Prostate gland (tissue), 2 donors: ENCODE measurements around the gene CD302. TPM values are rescaled to one million over a fixed set of nuclear protein-coding genes. Genes with fewer than 3 reads are reported as not detected.

Source experiments
- DNase-seq: peaks from one replicate; pipeline ENCODE4 v3.0.0-alpha.2; 2019; ENCODE audit warnings: low spot score
- H3K27ac ChIP-seq, 2 donors: fragments of 200-600 bp; sonication (generic); 2 replicates each; pipeline ENCODE4 v1.5.1; 2017 to 2019
- H3K27me3 ChIP-seq: fragments of 200-600 bp; sonication (generic); replicated peaks from 2 replicates; pipeline ENCODE4 v1.5.1; 2019; ENCODE audit not compliant: insufficient read depth
- H3K36me3 ChIP-seq, 2 donors: fragments of 200-600 bp; sonication (generic); 1 replicate in 1 of 2; 2 replicates in 1 of 2; pipeline versions ENCODE4 v1.5.1 to v1.8.1; 2017 to 2019
- H3K4me1 ChIP-seq: fragments of 200-600 bp; sonication (generic); replicated peaks from 2 replicates; pipeline ENCODE4 v1.5.1; 2019
- H3K4me3 ChIP-seq, 2 donors: fragments of 200-600 bp; sonication (generic); 2 replicates each; pipeline ENCODE4 v1.5.1; 2017 to 2019
- H3K9me3 ChIP-seq: fragments of 200-600 bp; sonication (generic); 2 replicates; pipeline ENCODE4 v1.5.1; 2017
- CTCF ChIP-seq, 4 experiments: fragments of 200-600 bp in 2 of 4; fragments of 450-650 bp in 2 of 4; sonication (generic) in 2 of 4; IDR thresholded peaks; 1 replicate in 3 of 4; 2 replicates in 1 of 4; pipeline ENCODE4 v1.5.1; 2016 to 2019; ENCODE audit warnings: antibody characterized with exemption in 4 of 4, mild to moderate bottlenecking in 2 of 4, moderate library complexity in 2 of 4
- POLR2A ChIP-seq: fragments of 450-650 bp; IDR thresholded peaks from one replicate; pipeline ENCODE4 v1.6.1; 2016; ENCODE audit warnings: antibody characterized with exemption, mild to moderate bottlenecking
- POLR2AphosphoS5 ChIP-seq: sonication (generic); formaldehyde crosslinking; IDR thresholded peaks from one replicate; pipeline ENCODE4 v1.6.1; 2017; ENCODE audit warnings: antibody characterized with exemption
- WGBS: methylation state at CpG from one replicate; pipeline ENCODE4 v1.1.5; 2018; 5-methylcytosine and 5-hydroxymethylcytosine counted together
- intact Hi-C: fragments of 100-400 bp; cut with DNase I; formaldehyde crosslinking; loops from one replicate; pipeline ENCODE4 v1.14.2; 2022
- total RNA-seq, 2 donors: library from RNA; depleted of rRNA; stranded (reverse); fragments of >200 nt; gene quantifications; one replicate each; pipeline ENCODE4 v1.1.0, GENCODE V29; 2016

Gene CD302
- total RNA-seq, 2 donors from 2014 or later, result 39.3 to 40.4 TPM

- no peaks in the 10 kb centered on the region for H3K36me3 ChIP-seq
- intact Hi-C loops, result no loop called here
- H3K27me3 ChIP-seq, result no peaks in the 10 kb centered on the region
- H3K9me3 ChIP-seq, result no peaks in the 10 kb centered on the region
- TF ChIP-seq POLR2A (no peak), CTCF (IDR thresholded peaks at IDR 0.05) (no peak), POLR2AphosphoS5 (no peak)
- H3K4me1 ChIP-seq, result no peaks in the 10 kb centered on the region
- WGBS, result 79% methylated on average over 3 of the region's 3 CpGs
- no peak overlapping the region for H3K4me3 ChIP-seq
- no peak for DNase-seq
- no peak overlapping the region for H3K27ac ChIP-seq
These were observed 24.6 kb downstream of the CD302 start for GRCh38 chr2:159773426-159773825.

- H3K9me3 ChIP-seq, result no peaks in the 10 kb centered on the region
- no peaks in the 10 kb centered on the region for H3K36me3 ChIP-seq
- DNase-seq, result no peak
- TF ChIP-seq POLR2A (no peak), POLR2AphosphoS5 (no peak), CTCF (IDR thresholded peaks at IDR 0.05) (no peak)
- intact Hi-C loops, result no loop called here
- H3K27ac ChIP-seq, result no peak overlapping the region
- H3K4me1 ChIP-seq, result no peaks in the 10 kb centered on the region
- WGBS, result 88% methylated on average over 3 of the region's 3 CpGs
- H3K4me3 ChIP-seq, result no peak overlapping the region
- H3K27me3 ChIP-seq, result no peaks in the 10 kb centered on the region
These were observed 28.9 kb downstream of the CD302 start for GRCh38 chr2:159769147-159769546.

- no peaks in the 10 kb centered on the region for H3K9me3 ChIP-seq
- no peak for TF ChIP-seq POLR2AphosphoS5
- no peak for TF ChIP-seq POLR2A
- no peak for TF ChIP-seq CTCF (IDR thresholded peaks at IDR 0.05)
- 11% methylated on average over 1 of the region's 1 CpG for WGBS
- no peaks in the 10 kb centered on the region for H3K4me1 ChIP-seq
- H3K4me3 ChIP-seq, result no peak overlapping the region
- DNase-seq, result no peak
- intact Hi-C loops, result no loop called here
- no peak overlapping the region for H3K27ac ChIP-seq
- peaks cover 0 to 6% of the 10 kb centered on the region in 2 donors for H3K36me3 ChIP-seq
- no peaks in the 10 kb centered on the region for H3K27me3 ChIP-seq
These were observed 35.9 kb downstream of the CD302 start for GRCh38 chr2:159762075-159762474.

- H3K4me3 ChIP-seq, result no peak overlapping the region
- H3K27me3 ChIP-seq, result no peaks in the 10 kb centered on the region
- intact Hi-C loops, result no loop called here
- H3K9me3 ChIP-seq, result no peaks in the 10 kb centered on the region
- TF ChIP-seq POLR2AphosphoS5, result no peak
- TF ChIP-seq POLR2A, result no peak
- no peak for TF ChIP-seq CTCF (IDR thresholded peaks at IDR 0.05)
- no peaks in the 10 kb centered on the region for H3K4me1 ChIP-seq
- H3K27ac ChIP-seq, result no peak overlapping the region
- no peak for DNase-seq
- peaks cover 0 to 6% of the 10 kb centered on the region in 2 donors for H3K36me3 ChIP-seq
These were observed 37.7 kb downstream of the CD302 start for GRCh38 chr2:159760326-159760725.

GRCh38 chr2:159759577-159759976, 38.4 kb downstream of the CD302 start:
- H3K4me3 ChIP-seq, result no peak overlapping the region
- no peaks in the 10 kb centered on the region for H3K9me3 ChIP-seq
- 65% methylated on average over 3 of the region's 3 CpGs for WGBS
- no peak overlapping the region for H3K27ac ChIP-seq
- H3K4me1 ChIP-seq, result no peaks in the 10 kb centered on the region
- DNase-seq, result no peak
- H3K36me3 ChIP-seq, result peaks cover 0 to 6% of the 10 kb centered on the region in 2 donors
- intact Hi-C loops, result no loop called here
- no peak for TF ChIP-seq POLR2A
- TF ChIP-seq CTCF (IDR thresholded peaks at IDR 0.05), result no peak
- no peak for TF ChIP-seq POLR2AphosphoS5
- H3K27me3 ChIP-seq, result no peaks in the 10 kb centered on the region
